AG09319 (cell line): Measurements from ENCODE around the gene GCLC.
"Not testable (repeated sequence)": the region's sequence is repeated elsewhere in the genome, so short reads cannot be mapped to it uniquely, and the experiment has no call there.

Experiments
- DNase-seq: peaks from one replicate; pipeline ENCODE4 v3.0.0-alpha.2; 2010; ENCODE audit warnings: low read depth; ENCODE audit errors: extremely low read depth
- CTCF ChIP-seq: IDR thresholded peaks from 2 replicates; pipeline ENCODE4 v1.5.1; 2011; ENCODE audit warnings: low read depth, mild to moderate bottlenecking, inconsistent platforms, low read length, moderate library complexity

The GCLC gene

DNA sequence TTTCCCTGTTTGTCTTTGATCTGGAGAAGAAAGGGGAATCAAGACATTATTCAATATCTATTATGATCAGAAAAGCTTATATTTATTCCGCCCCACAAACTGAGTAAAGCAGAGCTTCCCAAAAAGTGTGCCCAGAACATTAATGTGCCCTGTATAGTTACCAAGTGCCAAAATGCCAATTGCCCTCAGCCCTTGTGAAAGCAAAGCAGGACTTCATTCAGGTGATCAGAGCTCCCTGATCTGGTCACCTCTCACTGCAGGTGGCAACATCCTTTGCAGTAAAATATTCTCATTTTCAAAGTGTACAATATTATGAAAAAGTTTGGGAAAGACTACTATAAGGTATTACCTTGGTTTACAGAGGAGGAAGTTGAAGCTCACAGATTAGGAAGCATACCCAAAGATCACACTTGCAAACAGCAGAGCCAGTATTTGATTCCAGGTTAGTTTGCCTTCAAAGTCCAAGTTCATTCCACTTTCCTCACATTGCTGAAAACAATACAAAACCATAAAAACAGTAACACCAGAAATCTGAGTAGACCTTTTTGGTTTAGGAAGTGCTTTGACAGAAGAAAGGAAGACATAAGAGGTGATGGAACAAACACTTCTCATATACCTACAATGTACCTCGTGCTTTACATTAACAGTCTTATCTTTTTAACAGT is 19.6 kb upstream of the GCLC start:
- no peak for TF ChIP-seq CTCF
- DNase-seq: no peak

DNA sequence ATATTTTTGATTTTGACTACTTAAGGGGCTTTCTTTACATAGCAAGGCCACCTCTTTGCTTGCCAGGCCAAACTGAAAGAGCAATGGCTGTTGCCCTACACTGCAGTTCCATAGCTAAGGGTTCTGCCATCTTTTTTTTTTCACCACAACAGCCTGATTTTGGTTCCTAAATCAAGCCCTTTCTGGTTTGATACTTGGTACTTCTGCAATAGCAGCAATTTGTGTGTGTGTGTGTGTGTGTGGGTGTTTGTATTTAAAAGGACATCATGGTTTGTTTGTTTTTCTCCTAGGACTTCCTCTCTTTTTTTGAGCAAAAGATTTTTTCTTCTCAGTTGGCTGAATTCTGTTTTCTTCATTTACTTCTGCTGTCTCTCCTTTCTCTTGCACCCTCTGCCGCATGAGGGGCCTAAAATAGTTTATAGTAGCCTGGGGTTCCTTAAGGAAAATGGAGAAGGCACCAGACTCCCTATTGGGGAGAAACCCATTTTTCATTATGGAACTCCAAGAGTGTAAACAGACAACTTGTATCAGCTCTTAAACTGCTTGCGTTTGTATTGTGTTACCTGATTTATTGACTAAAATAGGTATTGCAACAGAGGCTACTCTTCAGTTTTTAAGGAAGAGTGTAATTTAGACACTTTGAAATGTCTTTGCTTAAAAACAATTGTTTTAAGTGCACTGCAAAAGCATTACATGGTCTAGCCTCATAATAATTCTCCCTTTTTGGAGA is 12.2 kb upstream of the GCLC start:
- no peak for TF ChIP-seq CTCF
- DNase-seq: no peak

DNA sequence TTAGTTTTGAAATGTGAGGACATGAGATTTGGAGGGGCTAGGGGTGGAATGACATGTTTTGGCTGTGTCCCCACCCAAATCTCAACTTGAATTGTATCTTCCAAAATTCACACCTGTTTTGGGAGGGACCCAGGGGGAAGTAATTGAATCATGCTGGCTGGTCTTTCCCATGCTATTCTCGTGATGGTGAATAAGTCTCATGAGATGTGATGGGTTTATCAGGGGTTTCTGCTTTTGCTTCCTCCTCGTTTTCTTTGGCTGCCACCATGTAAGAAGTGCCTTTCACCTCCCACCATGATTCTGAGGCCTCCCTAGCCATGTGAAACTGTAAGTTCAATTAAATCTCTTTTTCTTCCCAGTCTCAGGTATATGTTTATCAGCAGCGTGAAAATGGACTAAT is 8.7 kb upstream of the GCLC start:
- DNase-seq: not testable (repeated sequence)

GRCh38 chr6:53551681-53552080 is 6.8 kb upstream of the GCLC start:
- not testable (repeated sequence) for DNase-seq

GRCh38 chr6:53547811-53548496 is 3.1 kb upstream of the GCLC start:
- peak; percentile 93 for DNase-seq
- TF ChIP-seq CTCF: 0 out of 2 replicates have a peak, but pooled peaks have one; percentile 1

- TF ChIP-seq CTCF: no peak
- DNase-seq: no peak
Observed at GRCh38 chr6:53547166-53547810, 2.4 kb upstream of the GCLC start.

- no peak for TF ChIP-seq CTCF
- DNase-seq: no peak
Observed at GRCh38 chr6:53546281-53546680, 1.4 kb upstream of the GCLC start.

GRCh38 chr6:53544217-53544469 is 758 bp downstream of the GCLC start:
- TF ChIP-seq CTCF: no peak
- no peak for DNase-seq
